ENCODE data around the gene PCDHGB5.

The PCDHGB5 gene

DNA sequence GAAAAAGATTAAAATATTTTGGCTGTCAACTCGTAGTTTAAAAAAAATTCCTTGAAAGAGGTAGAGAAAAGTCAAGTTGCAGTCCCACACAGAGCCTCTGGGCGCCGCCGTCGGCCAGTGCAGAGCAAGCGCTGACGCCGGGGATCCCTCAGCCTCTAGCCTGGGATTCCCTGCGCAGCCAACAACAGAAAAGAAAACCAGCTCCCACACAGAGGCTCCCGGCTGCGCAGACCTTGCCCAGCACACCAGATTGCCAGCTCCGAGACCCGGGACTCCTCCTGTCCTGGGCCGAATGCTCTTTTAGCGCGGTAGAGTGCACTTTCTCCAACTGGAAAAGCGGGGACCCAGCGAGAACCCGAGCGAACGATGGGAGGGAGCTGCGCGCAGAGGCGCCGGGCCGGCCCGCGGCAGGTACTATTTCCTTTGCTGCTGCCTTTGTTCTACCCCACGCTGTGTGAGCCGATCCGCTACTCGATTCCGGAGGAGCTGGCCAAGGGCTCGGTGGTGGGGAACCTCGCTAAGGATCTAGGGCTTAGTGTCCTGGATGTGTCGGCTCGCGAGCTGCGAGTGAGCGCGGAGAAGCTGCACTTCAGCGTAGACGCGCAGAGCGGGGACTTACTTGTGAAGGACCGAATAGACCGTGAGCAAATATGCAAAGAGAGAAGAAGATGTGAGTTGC is 19.9 kb downstream of the PCDHGB5 start, which contains the start of gene PCDHGB7:
TSS of gene PCDHGB7 (plus strand) at position 184 of the 679 bp plus-strand sequence. CDS start at position 367, 183 bp downstream.
- DNase-seq (ENCODE audit: low read depth): peak; percentile 84
- peak within 1 kb of the TSS; percentile 48 for H3K4me3 ChIP-seq (ENCODE audit: low read length)
- TF ChIP-seq, protein P1, sequence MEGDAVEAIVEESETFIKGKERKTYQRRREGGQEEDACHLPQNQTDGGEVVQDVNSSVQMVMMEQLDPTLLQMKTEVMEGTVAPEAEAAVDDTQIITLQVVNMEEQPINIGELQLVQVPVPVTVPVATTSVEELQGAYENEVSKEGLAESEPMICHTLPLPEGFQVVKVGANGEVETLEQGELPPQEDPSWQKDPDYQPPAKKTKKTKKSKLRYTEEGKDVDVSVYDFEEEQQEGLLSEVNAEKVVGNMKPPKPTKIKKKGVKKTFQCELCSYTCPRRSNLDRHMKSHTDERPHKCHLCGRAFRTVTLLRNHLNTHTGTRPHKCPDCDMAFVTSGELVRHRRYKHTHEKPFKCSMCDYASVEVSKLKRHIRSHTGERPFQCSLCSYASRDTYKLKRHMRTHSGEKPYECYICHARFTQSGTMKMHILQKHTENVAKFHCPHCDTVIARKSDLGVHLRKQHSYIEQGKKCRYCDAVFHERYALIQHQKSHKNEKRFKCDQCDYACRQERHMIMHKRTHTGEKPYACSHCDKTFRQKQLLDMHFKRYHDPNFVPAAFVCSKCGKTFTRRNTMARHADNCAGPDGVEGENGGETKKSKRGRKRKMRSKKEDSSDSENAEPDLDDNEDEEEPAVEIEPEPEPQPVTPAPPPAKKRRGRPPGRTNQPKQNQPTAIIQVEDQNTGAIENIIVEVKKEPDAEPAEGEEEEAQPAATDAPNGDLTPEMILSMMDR (IDR thresholded peaks at IDR 0.05; ENCODE audit: insufficient read depth, low read depth, low read length, missing control alignments): peak; percentile 79

DNA sequence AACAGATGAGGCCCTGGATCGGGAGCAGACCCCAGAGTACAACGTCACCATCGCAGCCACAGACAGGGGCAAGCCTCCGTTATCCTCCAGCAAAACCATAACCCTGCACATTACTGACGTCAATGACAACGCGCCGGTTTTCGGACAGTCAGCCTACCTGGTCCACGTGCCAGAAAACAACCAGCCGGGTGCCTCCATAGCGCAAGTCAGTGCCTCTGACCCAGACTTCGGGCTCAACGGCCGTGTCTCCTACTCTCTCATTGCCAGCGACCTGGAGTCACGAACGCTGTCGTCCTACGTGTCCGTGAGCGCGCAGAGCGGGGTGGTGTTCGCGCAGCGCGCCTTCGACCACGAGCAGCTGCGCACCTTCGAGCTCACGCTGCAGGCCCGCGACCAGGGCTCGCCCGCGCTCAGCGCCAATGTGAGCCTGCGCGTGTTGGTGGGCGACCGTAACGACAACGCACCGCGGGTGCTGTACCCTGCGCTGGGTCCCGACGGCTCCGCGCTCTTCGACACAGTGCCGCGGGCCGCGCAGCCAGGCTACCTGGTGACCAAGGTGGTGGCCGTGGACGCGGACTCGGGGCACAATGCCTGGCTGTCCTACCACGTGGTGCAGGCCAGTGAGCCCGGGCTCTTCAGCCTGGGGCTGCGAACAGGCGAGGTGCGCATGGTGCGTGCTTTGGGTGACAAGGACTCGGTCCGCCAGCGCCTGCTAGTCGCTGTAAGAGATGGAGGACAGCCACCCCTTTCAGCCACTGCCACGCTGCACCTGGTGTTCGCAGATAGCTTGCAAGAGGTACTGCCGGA is 21.5 kb downstream of the PCDHGB5 start:
- DNase-seq (ENCODE audit: low read depth): no peak
- H3K4me3 ChIP-seq (ENCODE audit: low read length): no peak overlapping the region
- TF ChIP-seq, protein P1 (IDR thresholded peaks at IDR 0.05; ENCODE audit: insufficient read depth, low read depth, low read length, missing control alignments): no peak

DNA sequence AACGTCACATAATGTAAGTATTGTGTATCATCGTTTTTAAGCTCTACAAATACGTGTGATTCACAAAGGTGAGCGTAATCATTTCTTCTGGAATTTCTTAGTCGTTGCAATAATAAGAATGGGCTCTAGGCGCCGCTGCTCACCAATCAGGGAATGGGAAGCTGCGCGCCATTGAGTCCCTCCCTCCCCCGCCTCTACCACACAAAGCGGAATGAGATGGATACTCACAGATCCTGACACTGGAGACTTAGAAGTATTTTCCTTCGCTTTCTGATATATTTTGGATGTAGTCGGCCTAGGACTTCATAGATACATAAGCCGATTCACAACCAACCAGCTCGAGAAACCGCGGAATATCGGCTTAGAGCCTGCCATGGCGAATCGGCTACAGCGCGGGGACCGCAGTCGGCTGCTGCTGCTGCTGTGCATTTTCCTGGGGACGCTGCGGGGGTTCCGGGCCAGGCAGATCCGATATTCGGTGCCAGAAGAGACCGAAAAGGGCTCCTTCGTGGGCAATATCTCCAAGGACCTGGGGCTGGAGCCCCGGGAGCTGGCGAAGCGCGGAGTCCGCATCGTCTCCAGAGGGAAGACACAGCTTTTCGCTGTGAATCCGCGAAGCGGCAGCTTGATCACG is 23.2 kb downstream of the PCDHGB5 start, which contains the start of gene PCDHGA11:
TSS of gene PCDHGA11 (plus strand) at position 197 of the 634 bp plus-strand sequence. CDS start at position 374, 177 bp downstream.
- DNase-seq (ENCODE audit: low read depth): peak; percentile 73
- H3K4me3 ChIP-seq (ENCODE audit: low read length): peak within 1 kb of the TSS; percentile 45
- TF ChIP-seq, protein P1 (IDR thresholded peaks at IDR 0.05; ENCODE audit: insufficient read depth, low read depth, low read length, missing control alignments): peak; percentile 60

DNA sequence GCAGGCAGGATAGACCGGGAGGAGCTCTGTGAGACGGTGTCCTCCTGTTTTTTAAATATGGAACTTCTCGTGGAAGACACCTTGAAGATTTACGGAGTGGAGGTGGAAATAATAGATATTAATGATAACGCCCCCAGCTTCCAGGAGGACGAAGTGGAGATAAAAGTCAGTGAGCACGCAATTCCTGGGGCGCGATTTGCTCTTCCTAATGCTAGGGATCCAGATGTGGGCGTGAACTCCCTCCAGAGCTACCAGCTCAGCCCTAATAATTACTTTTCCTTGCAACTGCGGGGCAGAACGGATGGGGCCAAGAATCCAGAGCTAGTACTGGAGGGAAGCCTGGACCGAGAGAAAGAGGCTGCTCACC is 23.7 kb downstream of the PCDHGB5 start:
- TF ChIP-seq, protein P1 (IDR thresholded peaks at IDR 0.05; ENCODE audit: insufficient read depth, low read depth, low read length, missing control alignments): no peak
- H3K4me3 ChIP-seq (ENCODE audit: low read length): peak overlapping the region; percentile 45
- DNase-seq (ENCODE audit: low read depth): no peak

DNA sequence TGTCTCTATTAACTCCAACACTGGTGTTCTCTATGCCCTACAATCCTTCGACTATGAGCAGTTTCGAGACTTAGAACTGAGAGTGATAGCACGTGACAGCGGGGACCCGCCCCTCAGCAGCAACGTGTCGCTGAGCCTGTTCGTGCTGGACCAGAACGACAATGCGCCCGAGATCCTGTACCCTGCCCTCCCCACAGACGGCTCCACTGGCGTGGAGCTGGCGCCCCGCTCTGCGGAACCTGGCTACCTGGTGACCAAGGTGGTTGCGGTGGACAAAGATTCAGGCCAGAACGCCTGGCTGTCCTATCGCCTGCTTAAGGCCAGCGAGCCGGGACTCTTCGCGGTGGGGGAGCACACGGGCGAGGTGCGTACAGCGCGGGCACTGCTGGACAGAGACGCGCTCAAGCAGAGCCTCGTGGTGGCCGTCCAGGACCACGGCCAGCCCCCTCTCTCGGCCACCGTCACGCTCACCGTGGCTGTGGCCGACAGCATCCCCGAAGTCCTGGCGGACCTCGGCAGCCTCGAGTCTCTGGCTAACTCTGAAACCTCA is 25.1 kb downstream of the PCDHGB5 start:
- DNase-seq (ENCODE audit: low read depth): no peak
- no peak overlapping the region for H3K4me3 ChIP-seq (ENCODE audit: low read length)
- TF ChIP-seq, protein P1 (IDR thresholded peaks at IDR 0.05; ENCODE audit: insufficient read depth, low read depth, low read length, missing control alignments): no peak

DNA sequence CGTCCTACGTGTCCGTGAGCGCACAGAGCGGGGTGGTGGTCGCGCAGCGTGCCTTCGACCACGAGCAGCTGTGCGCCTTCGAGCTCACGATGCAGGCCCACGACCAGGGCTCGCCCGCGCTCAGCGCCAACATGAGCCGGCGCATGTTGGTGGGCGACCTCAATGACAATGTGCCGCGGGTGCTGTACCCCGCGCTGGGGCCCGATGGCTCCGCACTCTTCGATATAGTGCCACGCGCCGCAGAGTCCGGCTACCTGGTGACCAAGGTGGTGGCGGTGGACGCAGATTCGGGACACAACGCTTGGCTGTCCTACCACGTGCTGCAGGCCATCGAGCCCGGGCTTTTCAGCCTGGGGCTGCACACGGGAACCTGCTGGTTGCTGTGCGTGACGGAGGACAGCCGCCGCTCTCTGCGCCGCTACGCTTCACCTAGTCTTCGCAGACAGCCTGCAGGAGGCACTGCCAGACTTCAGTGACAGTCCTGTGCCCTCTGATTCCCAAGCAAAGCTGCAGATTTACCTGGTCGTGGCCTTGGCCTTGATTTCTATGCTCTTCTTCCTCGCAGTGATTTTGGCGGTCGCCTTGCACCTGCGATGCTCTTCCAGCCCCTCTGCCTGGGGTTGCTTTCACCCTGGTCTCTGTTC is 30.2 kb downstream of the PCDHGB5 start:
- TF ChIP-seq, protein P1 (IDR thresholded peaks at IDR 0.05; ENCODE audit: insufficient read depth, low read depth, low read length, missing control alignments): no peak

More for the DNA sequence above, 30.2 kb downstream of the PCDHGB5 start:
- no peak for DNase-seq (ENCODE audit: low read depth)
- H3K4me3 ChIP-seq (ENCODE audit: low read length): no peak overlapping the region

All from epithelial cell of esophagus (primary cell).